Measurements from ENCODE around the gene PRSS22. TPM values are rescaled to one million over a fixed set of nuclear protein-coding genes. Genes with fewer than 3 reads are reported as not detected.

The PRSS22 gene
- total and polyA plus RNA-seq, 10 of the 15 experiments (the other 5 are each of a cell fraction or from before 2014, with no cell fraction given) = not detected

DNA sequence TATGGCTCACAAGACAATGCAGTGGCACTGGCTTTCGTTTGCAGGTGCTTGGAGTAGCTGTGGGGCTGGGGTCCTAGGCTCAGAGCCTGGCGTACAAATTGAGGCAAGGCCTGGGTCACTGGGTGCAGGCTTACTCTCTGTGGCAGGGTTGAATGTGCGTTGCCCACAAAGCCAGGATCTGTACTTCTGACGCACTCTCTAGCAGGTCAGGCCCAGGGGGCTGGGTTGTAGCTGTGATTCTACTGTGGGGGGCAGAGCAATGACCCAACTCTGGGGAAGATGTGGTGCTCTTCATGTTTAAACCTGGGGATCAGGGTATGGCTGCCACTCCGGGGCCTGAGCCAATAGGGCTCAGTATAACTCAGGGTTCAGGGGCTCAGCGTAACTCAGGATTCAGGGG, 47.3 kb downstream of the PRSS22 start (continued):
- TF ChIP-seq USF1 (IDR thresholded peaks at IDR 0.05; ENCODE audit: borderline replicate concordance, extremely low read length, insufficient read depth, low read depth, low read length) = no peak
- no peak for TF ChIP-seq MYB (IDR thresholded peaks at IDR 0.05; ENCODE audit: borderline replicate concordance, low read depth, low read length)

DNA sequence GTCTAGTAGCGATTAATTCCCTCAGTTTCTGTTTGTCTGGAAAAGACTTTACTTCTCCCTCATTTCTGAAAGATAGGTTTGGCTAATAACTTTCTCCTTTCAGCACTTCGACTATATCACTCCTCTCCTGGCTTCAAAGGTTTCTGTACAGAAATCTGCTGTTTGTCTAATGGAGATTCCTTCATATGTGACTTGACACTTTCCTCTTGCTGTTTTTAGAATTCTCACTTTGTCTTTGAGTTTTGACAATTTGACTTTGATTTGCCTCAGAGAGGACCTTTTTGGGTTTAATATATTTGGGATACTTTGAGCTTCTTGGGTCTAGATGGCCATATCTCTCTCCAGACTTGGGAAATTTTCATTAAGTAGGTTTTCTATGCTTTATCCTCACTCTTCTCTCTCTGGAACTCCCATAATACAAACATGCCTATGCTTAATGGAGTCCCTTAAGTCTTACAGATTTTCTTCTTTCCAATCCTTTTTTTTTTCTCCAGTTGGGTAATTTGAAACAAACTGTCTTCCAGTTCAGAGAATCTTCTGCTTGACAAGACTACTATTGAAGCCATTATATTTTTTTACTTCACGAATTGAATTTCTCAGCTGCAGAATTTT, 48.7 kb downstream of the PRSS22 start:
- Histone ChIP-seq H3K4me3 (no peak overlapping the region), H3K79me2 (ENCODE audit: control insufficient read depth, insufficient read depth, low read length) (no peaks in the 10 kb centered on the region), H3K27me3 (replicated peaks in 1 of 2; ENCODE audit: control insufficient read depth in 2 of 2, insufficient read depth in 2 of 2, low read length in 1 of 2) (peaks cover 0 to 5% of the 10 kb centered on the region in 2 experiments; a peak in 2 of 4 replicates), H2AFZ (ENCODE audit: control insufficient read depth, low read depth, low read length) (no peak overlapping the region), H3K27ac (ENCODE audit: control insufficient read depth, insufficient read depth) (no peak overlapping the region), H3K4me1 (ENCODE audit: control insufficient read depth, insufficient read depth, low read length) (no peaks in the 10 kb centered on the region), H3K9me3 (replicated peaks; ENCODE audit: control insufficient read depth, insufficient read depth, low read length) (no peaks in the 10 kb centered on the region), H3K4me2 (ENCODE audit: control insufficient read depth, insufficient read depth) (no peak overlapping the region), H3K9ac (ENCODE audit: control insufficient read depth, insufficient read depth, low read length) (no peak overlapping the region), H3K36me3 (ENCODE audit: control insufficient read depth in 2 of 2, insufficient read depth in 2 of 2, low read length in 1 of 2) (no peaks in the 10 kb centered on the region), H4K20me1 (ENCODE audit: control insufficient read depth, insufficient read depth) (no peaks in the 10 kb centered on the region)
- DNase-seq (ENCODE audit: low read depth, low spot score) = no peak
- ChIA-PET RAD21 (ENCODE audit: unreplicated experiment) (no interaction called here), CTCF (no interaction called here), POLR2A (no interaction called here), SMC1A (ENCODE audit: uncharacterized antibody, unreplicated experiment) (no interaction called here)
- intact Hi-C loops (cut with micrococcal nuclease; ENCODE audit: unreplicated experiment) = loop anchor here (10.0 kb wide), 1 partner anchor 46 kb away; the partner anchor contains the start of gene PRSS22
- 31% methylated on average over 3 of the region's 3 CpGs for WGBS (ENCODE audit: insufficient coverage, insufficient replicate concordance, low lambda C conversion rate, missing lambda C conversion rate)
- no TSS peak for BruUV-seq (replicated peaks)
- FAIRE-seq = no peak
- ATAC-seq = no peak
- in situ Hi-C loops (cut with MboI) = no loop called here
- TF ChIP-seq HDAC2 (IDR thresholded peaks at IDR 0.05) (no peak), PRDM15 (CRISPR knock-in tag; IDR thresholded peaks at IDR 0.05) (no peak), DPF2 (IDR thresholded peaks at IDR 0.05) (no peak), KLF5 (IDR thresholded peaks at IDR 0.05; ENCODE audit: partially characterized antibody) (no peak), ZBTB40 (IDR thresholded peaks at IDR 0.05; ENCODE audit: borderline replicate concordance) (no peak), RFX5 (IDR thresholded peaks at IDR 0.05; ENCODE audit: low read depth, low read length) (no peak), TARDBP (IDR thresholded peaks at IDR 0.05; ENCODE audit: borderline replicate concordance) (no peak), USF2 (IDR thresholded peaks at IDR 0.05; ENCODE audit: borderline replicate concordance, low read depth, low read length) (no peak), TCF12 (IDR thresholded peaks at IDR 0.05; ENCODE audit: low read depth, low read length) (no peak), NBN (IDR thresholded peaks at IDR 0.05) (no peak), PAX5 (IDR thresholded peaks at IDR 0.05; ENCODE audit: borderline replicate concordance, low read depth, low read length) (no peak)

Measured in GM12878 (cell line).